GM19025 (cell line): ENCODE measurements around the gene CDR2.
A peak's percentile ranks its signal among the peaks of the same experiment; 100 is the strongest.
"Not testable (repeated sequence)": the region's sequence is repeated elsewhere in the genome, so short reads cannot be mapped to it uniquely, and the experiment has no call there.

Source experiments
- ATAC-seq: cut with Tn5 transposase; IDR thresholded peaks from one replicate; pipeline ENCODE4 v1.9.1; 2021; ENCODE audit warnings: mild to moderate bottlenecking, low read depth, moderate library complexity; ENCODE audit not compliant: unreplicated experiment

The CDR2 gene

GRCh38 chr16:22374311-22375116 is at the start of gene CDR2:
Gene CDR2 (minus strand): TSS chr16:22374619. CDS start chr16:22374309, 310 bp downstream.
- ATAC-seq: peak; percentile 90

GRCh38 chr16:22423716-22424115 is 49.3 kb upstream of the CDR2 start:
- ATAC-seq: no peak

GRCh38 chr16:22421136-22421535 is 46.7 kb upstream of the CDR2 start:
- ATAC-seq: no peak

GRCh38 chr16:22420606-22421135 is 46.3 kb upstream of the CDR2 start:
- no peak for ATAC-seq

- no peak for ATAC-seq
These were observed 45.5 kb upstream of the CDR2 start for GRCh38 chr16:22419908-22420307.

- no peak for ATAC-seq
These were observed 44.4 kb upstream of the CDR2 start for GRCh38 chr16:22418826-22419225.

GRCh38 chr16:22417798-22418197 is 43.4 kb upstream of the CDR2 start:
- ATAC-seq: not testable (repeated sequence)

- ATAC-seq: no peak
These were observed 42.6 kb upstream of the CDR2 start for GRCh38 chr16:22417019-22417418.

- no peak for ATAC-seq
These were observed 39.4 kb upstream of the CDR2 start for GRCh38 chr16:22413819-22414218.

DNA sequence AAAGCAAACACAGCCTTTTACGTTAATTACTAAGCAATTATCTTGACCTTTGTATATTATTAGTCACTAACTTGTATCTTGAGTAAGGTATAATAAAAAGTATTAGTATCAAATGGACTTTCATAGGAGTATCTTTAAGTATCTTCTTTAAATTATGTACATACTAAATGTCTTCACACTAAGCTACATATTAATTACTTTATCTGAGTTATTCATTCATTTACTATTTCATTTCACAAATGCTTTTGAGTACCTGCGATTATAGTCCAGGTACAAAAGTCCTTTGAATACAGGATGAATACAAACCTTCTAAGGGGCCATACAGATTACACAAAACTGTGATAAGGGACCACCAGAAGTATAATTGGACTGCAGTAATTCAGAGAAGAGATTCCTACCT is 33.1 kb upstream of the CDR2 start:
- ATAC-seq: no peak

- ATAC-seq: no peak
These were observed 27.8 kb upstream of the CDR2 start for GRCh38 chr16:22402191-22402590.

DNA sequence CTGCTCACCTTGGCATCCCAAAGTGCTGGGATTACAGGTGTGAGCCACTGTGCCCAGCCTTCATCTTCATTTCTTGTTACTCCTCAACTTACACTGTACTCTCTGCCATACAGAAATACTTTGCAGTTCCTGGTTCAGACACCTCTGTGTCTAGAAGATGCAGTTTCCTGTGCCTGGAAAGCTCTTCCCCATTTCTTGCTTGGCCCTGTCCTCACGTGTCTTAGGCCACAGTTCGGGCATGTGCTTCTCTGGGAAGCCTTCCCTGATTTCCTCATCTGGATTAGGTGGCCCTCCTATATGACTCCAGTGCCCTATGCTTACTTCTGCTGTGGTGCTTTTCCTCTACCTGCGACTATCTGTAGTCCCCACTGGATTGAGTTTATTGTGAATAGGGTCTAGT is 26.5 kb upstream of the CDR2 start:
- no peak for ATAC-seq

GRCh38 chr16:22397931-22398330 is 23.5 kb upstream of the CDR2 start:
- ATAC-seq: no peak

DNA sequence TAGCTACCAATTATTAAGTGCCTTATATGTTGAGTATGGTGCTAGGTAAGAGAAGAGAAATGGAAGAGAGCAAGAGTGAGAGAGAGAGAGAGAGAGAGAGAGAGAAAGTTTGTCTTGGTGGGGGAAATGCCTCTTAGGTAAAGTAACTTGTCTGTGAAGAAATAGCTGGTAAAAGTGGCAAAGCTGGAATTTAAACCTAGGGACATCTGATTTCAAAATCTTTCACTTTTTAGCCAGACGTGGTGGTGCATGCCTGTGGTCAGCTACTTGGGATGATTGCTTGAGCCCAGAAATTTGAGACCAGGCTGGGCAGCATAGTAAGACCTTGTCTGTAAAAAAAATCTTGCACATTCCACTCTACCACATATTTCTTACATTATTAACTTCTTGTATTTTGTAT is 23.0 kb upstream of the CDR2 start:
- ATAC-seq: no peak

GRCh38 chr16:22395960-22396359 is 21.5 kb upstream of the CDR2 start:
- no peak for ATAC-seq

DNA sequence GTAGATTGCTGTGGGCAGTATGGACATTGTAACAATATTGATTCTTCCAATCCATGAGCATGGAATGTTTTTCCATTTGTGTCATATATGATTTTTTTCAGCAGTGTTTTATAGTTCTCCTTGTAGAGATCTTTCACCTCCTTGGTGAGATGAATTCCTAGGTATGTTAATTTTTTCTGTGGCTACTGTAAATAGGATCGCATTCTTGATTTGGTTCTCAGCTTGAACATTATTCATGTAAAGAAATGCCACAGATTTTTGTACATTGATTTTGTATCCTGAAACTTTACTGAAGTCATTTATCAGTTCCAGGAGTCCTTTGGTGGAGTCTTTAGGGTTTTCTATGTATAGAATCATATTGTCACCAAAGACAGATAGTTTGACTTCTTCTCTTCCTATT is 19.7 kb upstream of the CDR2 start:
- ATAC-seq: no peak

DNA sequence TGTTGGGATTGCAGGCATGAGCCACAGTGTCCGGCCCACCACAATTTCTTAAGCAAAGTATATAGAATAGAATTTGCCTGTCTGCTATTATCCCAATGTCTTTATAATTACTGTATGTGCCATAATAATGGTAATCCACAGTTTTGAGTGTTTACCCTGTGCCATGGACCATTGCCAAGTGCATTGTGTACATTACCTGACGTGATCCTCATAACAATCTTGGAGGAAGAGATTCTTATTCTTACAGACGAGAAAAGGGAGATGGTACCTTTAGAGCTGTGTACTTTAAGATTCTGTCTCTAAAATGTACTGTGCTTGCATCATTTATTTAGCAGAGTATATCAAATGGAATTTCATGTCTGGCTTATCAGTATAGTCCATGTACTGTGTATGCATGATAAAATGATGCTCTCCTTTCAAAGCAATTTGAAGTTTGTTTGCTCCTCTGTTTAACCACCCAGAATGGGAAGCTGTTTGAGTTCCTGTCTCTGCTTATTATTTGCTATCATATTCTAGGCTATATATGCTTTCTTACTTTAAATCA is 13.8 kb upstream of the CDR2 start:
- ATAC-seq: no peak

- ATAC-seq: no peak
These were observed 12.6 kb upstream of the CDR2 start for GRCh38 chr16:22386976-22387375.

GRCh38 chr16:22385196-22385595 is 10.8 kb upstream of the CDR2 start:
- no peak for ATAC-seq

DNA sequence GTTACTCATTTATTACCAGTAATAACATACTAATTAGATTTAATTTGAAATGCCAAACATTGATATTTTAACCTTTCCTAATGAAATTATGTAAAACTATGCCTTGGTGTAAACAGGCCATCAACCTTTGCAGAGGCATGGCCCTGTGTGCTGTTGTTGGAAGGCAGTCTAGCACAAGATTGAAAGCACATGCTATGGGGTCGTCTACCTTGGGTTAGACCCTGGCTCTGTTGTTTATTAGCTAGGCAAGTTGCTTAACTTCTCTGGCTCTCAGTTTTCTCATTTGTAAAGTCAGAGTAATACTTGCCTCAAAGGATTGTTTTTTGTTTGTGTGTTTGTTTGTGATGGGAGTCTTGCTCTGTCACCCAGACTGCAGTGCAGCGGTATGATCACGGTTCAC is 9.4 kb upstream of the CDR2 start:
- no peak for ATAC-seq

- ATAC-seq: no peak
These were observed 7.0 kb upstream of the CDR2 start for GRCh38 chr16:22381392-22381791.

- ATAC-seq: no peak
These were observed 6.1 kb upstream of the CDR2 start for GRCh38 chr16:22380529-22380928.
